Measurements from ENCODE around the gene HTD2. TPM values are rescaled to one million over a fixed set of nuclear protein-coding genes. Genes with fewer than 3 reads are reported as not detected.

HTD2 gene
- total RNA-seq, 1 experiment from 2014 or later = 13.5 TPM

- CTCF ChIA-PET = interaction anchor here (2.2 kb wide), 1 partner anchor 12 kb away, joined by 12 read pairs; the partner anchor contains the start of genes HTD2 and RPP14
- H3K4me3 ChIP-seq (replicated peaks in 1 of 2; ENCODE audit: low read depth in 1 of 2, low read length in 2 of 2) = no peak overlapping the region
- POLR2A ChIA-PET = no interaction called here
- peaks cover 35% of the 10 kb centered on the region for H3K79me2 ChIP-seq (ENCODE audit: insufficient read depth, low read length)
- H3K27ac ChIP-seq (ENCODE audit: low read depth, low read length) = no peak overlapping the region
- no peaks in the 10 kb centered on the region for H4K20me1 ChIP-seq (ENCODE audit: insufficient read depth)
- no peaks in the 10 kb centered on the region for H3K9me2 ChIP-seq (ENCODE audit: insufficient read depth)
- no peaks in the 10 kb centered on the region for H3K4me1 ChIP-seq (ENCODE audit: control insufficient read depth in 1 of 2, insufficient read depth in 2 of 2, low read length in 2 of 2)
- TF ChIP-seq JUND (IDR thresholded peaks at IDR 0.05) (no peak), EZH2phosphoT487 (IDR thresholded peaks at IDR 0.05; ENCODE audit: borderline replicate concordance) (no peak), EGR1 (IDR thresholded peaks at IDR 0.05; ENCODE audit: low read depth) (no peak), SIN3A (IDR thresholded peaks at IDR 0.05; ENCODE audit: low read depth) (no peak), CTCF (IDR thresholded peaks at IDR 0.05 in 2 of 3, conservative IDR thresholded peaks at IDR 0.05 in 1 of 3; ENCODE audit: borderline replicate concordance in 1 of 3, insufficient read depth in 1 of 3, low read depth in 2 of 3, low read length in 2 of 3) (no peak), ZBTB33 (IDR thresholded peaks at IDR 0.05; ENCODE audit: extremely low read depth, insufficient replicate concordance, low read length) (no peak), POLR2A (IDR thresholded peaks at IDR 0.05; ENCODE audit: borderline replicate concordance, extremely low read depth, insufficient read depth, insufficient read length) (no peak), SRF (IDR thresholded peaks at IDR 0.05; ENCODE audit: low read depth) (no peak), POLR2AphosphoS5 (IDR thresholded peaks at IDR 0.05; ENCODE audit: low read depth, low read length) (no peak), ZNF274 (IDR thresholded peaks at IDR 0.05; ENCODE audit: low read depth, low read length) (no peak), MAX (IDR thresholded peaks at IDR 0.05) (no peak), EZH2 (IDR thresholded peaks at IDR 0.05) (no peak), TCF7L2 (IDR thresholded peaks at IDR 0.05; ENCODE audit: borderline replicate concordance, extremely low read depth, insufficient read depth, insufficient read length) (no peak), CEBPB (IDR thresholded peaks at IDR 0.05; ENCODE audit: low read depth) (no peak), SP1 (IDR thresholded peaks at IDR 0.05; ENCODE audit: low read depth) (no peak), ELF1 (IDR thresholded peaks at IDR 0.05; ENCODE audit: borderline replicate concordance, low read depth) (no peak)
- TF ChIP-seq, protein P1, sequence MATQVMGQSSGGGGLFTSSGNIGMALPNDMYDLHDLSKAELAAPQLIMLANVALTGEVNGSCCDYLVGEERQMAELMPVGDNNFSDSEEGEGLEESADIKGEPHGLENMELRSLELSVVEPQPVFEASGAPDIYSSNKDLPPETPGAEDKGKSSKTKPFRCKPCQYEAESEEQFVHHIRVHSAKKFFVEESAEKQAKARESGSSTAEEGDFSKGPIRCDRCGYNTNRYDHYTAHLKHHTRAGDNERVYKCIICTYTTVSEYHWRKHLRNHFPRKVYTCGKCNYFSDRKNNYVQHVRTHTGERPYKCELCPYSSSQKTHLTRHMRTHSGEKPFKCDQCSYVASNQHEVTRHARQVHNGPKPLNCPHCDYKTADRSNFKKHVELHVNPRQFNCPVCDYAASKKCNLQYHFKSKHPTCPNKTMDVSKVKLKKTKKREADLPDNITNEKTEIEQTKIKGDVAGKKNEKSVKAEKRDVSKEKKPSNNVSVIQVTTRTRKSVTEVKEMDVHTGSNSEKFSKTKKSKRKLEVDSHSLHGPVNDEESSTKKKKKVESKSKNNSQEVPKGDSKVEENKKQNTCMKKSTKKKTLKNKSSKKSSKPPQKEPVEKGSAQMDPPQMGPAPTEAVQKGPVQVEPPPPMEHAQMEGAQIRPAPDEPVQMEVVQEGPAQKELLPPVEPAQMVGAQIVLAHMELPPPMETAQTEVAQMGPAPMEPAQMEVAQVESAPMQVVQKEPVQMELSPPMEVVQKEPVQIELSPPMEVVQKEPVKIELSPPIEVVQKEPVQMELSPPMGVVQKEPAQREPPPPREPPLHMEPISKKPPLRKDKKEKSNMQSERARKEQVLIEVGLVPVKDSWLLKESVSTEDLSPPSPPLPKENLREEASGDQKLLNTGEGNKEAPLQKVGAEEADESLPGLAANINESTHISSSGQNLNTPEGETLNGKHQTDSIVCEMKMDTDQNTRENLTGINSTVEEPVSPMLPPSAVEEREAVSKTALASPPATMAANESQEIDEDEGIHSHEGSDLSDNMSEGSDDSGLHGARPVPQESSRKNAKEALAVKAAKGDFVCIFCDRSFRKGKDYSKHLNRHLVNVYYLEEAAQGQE (IDR thresholded peaks at IDR 0.05; ENCODE audit: low read depth) = no peak
- BruUV-seq (replicated peaks) = TSS peak; percentile 27
- no peaks in the 10 kb centered on the region for H3K27me3 ChIP-seq (ENCODE audit: insufficient read depth, low read length)
- H3K9me3 ChIP-seq (ENCODE audit: control insufficient read depth in 1 of 2, insufficient read depth in 1 of 2, low read depth in 1 of 2, low read length in 2 of 2) = no peaks in the 10 kb centered on the region
- H3K4me2 ChIP-seq (ENCODE audit: low read length) = no peak overlapping the region
- intact Hi-C loops (cut with micrococcal nuclease) = no loop called here
- RAD21 ChIA-PET (ENCODE audit: low non-redundant PET in 1 of 2, low total read pairs in 2 of 2, uncharacterized antibody in 2 of 2, unreplicated experiment in 2 of 2) = no interaction called here
- ATAC-seq (no peak), DNase-seq (ENCODE audit: low read depth, low spot score) (no peak)
- no peak overlapping the region for H3K9ac ChIP-seq (ENCODE audit: low read length)
- no peak overlapping the region for H2AFZ ChIP-seq (ENCODE audit: low read depth, low read length, poor library complexity, severe bottlenecking)
- peaks cover 40% of the 10 kb centered on the region in 2 experiments for H3K36me3 ChIP-seq (ENCODE audit: control insufficient read depth in 1 of 2, insufficient read depth in 2 of 2, low read length in 2 of 2)
Observed at GRCh38 chr3:58317811-58318210, 11.5 kb downstream of the HTD2 start.
